Measurements from ENCODE around the gene FXYD2. TPM values are rescaled to one million over a fixed set of nuclear protein-coding genes. Genes with fewer than 3 reads are reported as not detected.

Gene FXYD2
- total and polyA plus RNA-seq, 2 donors (not counting 1 experiment from before 2014, with no cell fraction given) = 0.18 to 0.33 TPM

GRCh38 chr11:117782101-117782500, 42.4 kb downstream of the FXYD2 start:
- no peak overlapping the region for H3K27ac ChIP-seq (ENCODE audit: insufficient read depth, low read length)
- H3K79me2 ChIP-seq (ENCODE audit: control insufficient read depth, insufficient read depth, low read length) = no peaks in the 10 kb centered on the region
- H3K4me2 ChIP-seq (ENCODE audit: extremely low read depth, insufficient read depth, low read length) = no peak overlapping the region
- no peak overlapping the region for H3K9ac ChIP-seq (ENCODE audit: insufficient read depth, low read length)
- DNase-seq (ENCODE audit: low read depth in 2 of 2) = no peak
- no peaks in the 10 kb centered on the region for H3K4me1 ChIP-seq (ENCODE audit: control insufficient read depth, extremely low read depth, insufficient read depth, low read length)
- no peaks in the 10 kb centered on the region for H3K27me3 ChIP-seq (ENCODE audit: control insufficient read depth, insufficient read depth, low read length)
- H3K9me3 ChIP-seq (ENCODE audit: control insufficient read depth, insufficient read depth, low read depth, low read length) = no peaks in the 10 kb centered on the region
- H4K20me1 ChIP-seq (ENCODE audit: control insufficient read depth, extremely low read depth, insufficient read depth, low read length) = no peaks in the 10 kb centered on the region
- H3K36me3 ChIP-seq (ENCODE audit: control insufficient read depth, insufficient read depth, low read length) = no peaks in the 10 kb centered on the region
- H2AFZ ChIP-seq (ENCODE audit: low read length) = no peak overlapping the region
- H3K4me3 ChIP-seq (replicated peaks in 1 of 4; ENCODE audit: control extremely low read depth in 1 of 4, insufficient read depth in 1 of 4, low read depth in 3 of 4, low read length in 4 of 4) = no peak overlapping the region
- TF ChIP-seq CTCF (conservative IDR thresholded peaks at IDR 0.05 in 1 of 2, IDR thresholded peaks at IDR 0.05 in 1 of 2; ENCODE audit: low read depth in 1 of 2, low read length in 2 of 2) (no peak), EZH2 (IDR thresholded peaks at IDR 0.05; ENCODE audit: low read length, missing control alignments) (no peak)

- no peaks in the 10 kb centered on the region for H3K9me3 ChIP-seq (ENCODE audit: control insufficient read depth, insufficient read depth, low read depth, low read length)
- TF ChIP-seq EZH2 (IDR thresholded peaks at IDR 0.05; ENCODE audit: low read length, missing control alignments) (no peak), CTCF (conservative IDR thresholded peaks at IDR 0.05 in 1 of 2, IDR thresholded peaks at IDR 0.05 in 1 of 2; ENCODE audit: low read depth in 1 of 2, low read length in 2 of 2) (no peak)
- no peaks in the 10 kb centered on the region for H3K4me1 ChIP-seq (ENCODE audit: control insufficient read depth, extremely low read depth, insufficient read depth, low read length)
- H3K9ac ChIP-seq (ENCODE audit: insufficient read depth, low read length) = no peak overlapping the region
- H3K4me2 ChIP-seq (ENCODE audit: extremely low read depth, insufficient read depth, low read length) = no peak overlapping the region
- H3K4me3 ChIP-seq (replicated peaks in 1 of 4; ENCODE audit: control extremely low read depth in 1 of 4, insufficient read depth in 1 of 4, low read depth in 3 of 4, low read length in 4 of 4) = no peak overlapping the region
- H3K27me3 ChIP-seq (ENCODE audit: control insufficient read depth, insufficient read depth, low read length) = no peaks in the 10 kb centered on the region
- H3K79me2 ChIP-seq (ENCODE audit: control insufficient read depth, insufficient read depth, low read length) = no peaks in the 10 kb centered on the region
- H3K36me3 ChIP-seq (ENCODE audit: control insufficient read depth, insufficient read depth, low read length) = no peaks in the 10 kb centered on the region
- H4K20me1 ChIP-seq (ENCODE audit: control insufficient read depth, extremely low read depth, insufficient read depth, low read length) = no peaks in the 10 kb centered on the region
- DNase-seq (ENCODE audit: low read depth in 2 of 2) = no peak
- H3K27ac ChIP-seq (ENCODE audit: insufficient read depth, low read length) = no peak overlapping the region
- H2AFZ ChIP-seq (ENCODE audit: low read length) = no peak overlapping the region
Observed at GRCh38 chr11:117781627-117782026, 42.9 kb downstream of the FXYD2 start.

GRCh38 chr11:117780456-117780855, 44.1 kb downstream of the FXYD2 start:
- no peak for DNase-seq (ENCODE audit: low read depth in 2 of 2)
- TF ChIP-seq EZH2 (IDR thresholded peaks at IDR 0.05; ENCODE audit: low read length, missing control alignments) (no peak), CTCF (conservative IDR thresholded peaks at IDR 0.05 in 1 of 2, IDR thresholded peaks at IDR 0.05 in 1 of 2; ENCODE audit: low read depth in 1 of 2, low read length in 2 of 2) (no peak)
- no peaks in the 10 kb centered on the region for H3K36me3 ChIP-seq (ENCODE audit: control insufficient read depth, insufficient read depth, low read length)
- no peaks in the 10 kb centered on the region for H3K79me2 ChIP-seq (ENCODE audit: control insufficient read depth, insufficient read depth, low read length)
- no peaks in the 10 kb centered on the region for H3K27me3 ChIP-seq (ENCODE audit: control insufficient read depth, insufficient read depth, low read length)
- no peaks in the 10 kb centered on the region for H4K20me1 ChIP-seq (ENCODE audit: control insufficient read depth, extremely low read depth, insufficient read depth, low read length)
- H3K4me3 ChIP-seq (replicated peaks in 1 of 4; ENCODE audit: control extremely low read depth in 1 of 4, insufficient read depth in 1 of 4, low read depth in 3 of 4, low read length in 4 of 4) = no peak overlapping the region
- no peak overlapping the region for H3K27ac ChIP-seq (ENCODE audit: insufficient read depth, low read length)
- H3K4me2 ChIP-seq (ENCODE audit: extremely low read depth, insufficient read depth, low read length) = no peak overlapping the region
- no peak overlapping the region for H3K9ac ChIP-seq (ENCODE audit: insufficient read depth, low read length)
- no peaks in the 10 kb centered on the region for H3K9me3 ChIP-seq (ENCODE audit: control insufficient read depth, insufficient read depth, low read depth, low read length)
- no peak overlapping the region for H2AFZ ChIP-seq (ENCODE audit: low read length)
- no peaks in the 10 kb centered on the region for H3K4me1 ChIP-seq (ENCODE audit: control insufficient read depth, extremely low read depth, insufficient read depth, low read length)
